ENCODE data around the gene YY2.
A peak's percentile ranks its signal among the peaks of the same experiment; 100 is the strongest.
"Not testable (repeated sequence)": the region's sequence is repeated elsewhere in the genome, so short reads cannot be mapped to it uniquely, and the experiment has no call there.

The YY2 gene

GRCh38 chrX:21855937-21856415 lies at the start of gene YY2:
Gene YY2, plus strand, starts transcription at chrX:21855987. Its CDS starts 498 bp downstream, at chrX:21856485.
- DNase-seq = no peak

- no peak for DNase-seq
These were observed 49.1 kb upstream of the YY2 start for GRCh38 chrX:21806691-21807090.

- DNase-seq = no peak
These were observed 44.0 kb upstream of the YY2 start for GRCh38 chrX:21811832-21812231.

- no peak for DNase-seq
These were observed 43.2 kb upstream of the YY2 start for GRCh38 chrX:21812628-21813027.

GRCh38 chrX:21813612-21814368 lies 42.0 kb upstream of the YY2 start:
- no peak for DNase-seq

GRCh38 chrX:21816136-21816535 lies 39.7 kb upstream of the YY2 start:
- no peak for DNase-seq

GRCh38 chrX:21820170-21820569 lies 35.6 kb upstream of the YY2 start:
- DNase-seq = not testable (repeated sequence)

- DNase-seq = no peak
These were observed 33.9 kb upstream of the YY2 start for GRCh38 chrX:21821875-21822274.

- DNase-seq = no peak
These were observed 24.3 kb upstream of the YY2 start for GRCh38 chrX:21831496-21831895.

- no peak for DNase-seq
These were observed 18.7 kb upstream of the YY2 start for GRCh38 chrX:21837056-21837455.

- no peak for DNase-seq
These were observed 16.9 kb upstream of the YY2 start for GRCh38 chrX:21838937-21839333.

- DNase-seq = peak; percentile 76
These were observed 16.2 kb upstream of the YY2 start, which contains the start of gene MBTPS2 for GRCh38 chrX:21839334-21840192. Gene MBTPS2, plus strand, starts transcription at chrX:21839617. Its CDS starts 118 bp downstream, at chrX:21839735.

- DNase-seq = no peak
These were observed 15.6 kb upstream of the YY2 start for GRCh38 chrX:21840193-21840545.

GRCh38 chrX:21843179-21843578 lies 12.6 kb upstream of the YY2 start:
- no peak for DNase-seq

GRCh38 chrX:21845096-21845495 lies 10.7 kb upstream of the YY2 start:
- no peak for DNase-seq

- no peak for DNase-seq
These were observed 8.4 kb upstream of the YY2 start for GRCh38 chrX:21847342-21847741.

GRCh38 chrX:21853578-21853977 lies 2.2 kb upstream of the YY2 start:
- no peak for DNase-seq

GRCh38 chrX:21856504-21856903 lies 717 bp downstream of the YY2 start:
- DNase-seq = no peak

- DNase-seq = no peak
These were observed 7.5 kb downstream of the YY2 start for GRCh38 chrX:21863241-21863640.

GRCh38 chrX:21865436-21865835 lies 9.6 kb downstream of the YY2 start:
- no peak for DNase-seq

GRCh38 chrX:21870494-21870893 lies 14.7 kb downstream of the YY2 start:
- no peak for DNase-seq

- DNase-seq = no peak
These were observed 17.4 kb downstream of the YY2 start for GRCh38 chrX:21873063-21873775.

GRCh38 chrX:21874182-21874581 lies 18.4 kb downstream of the YY2 start:
- not testable (repeated sequence) for DNase-seq
